K562 (cell line): ENCODE measurements around the gene SLC48A1. TPM values are rescaled to one million over a fixed set of nuclear protein-coding genes. Genes with fewer than 3 reads are reported as not detected.

Experiments used
- CBFA2T2 ChIP-seq: fragments of 450-650 bp; conservative IDR thresholded peaks from 2 replicates; pipeline ENCODE4 v1.6.1; 2017; ENCODE audit warnings: mild to moderate bottlenecking
- CHD4 ChIP-seq: fragments of 200-600 bp; sonication (generic); IDR thresholded peaks from 3 replicates; pipeline ENCODE4 v1.6.1; 2012; ENCODE audit warnings: low read depth, mild to moderate bottlenecking, mixed read lengths, low read length, inconsistent platforms; ENCODE audit not compliant: insufficient read depth, insufficient replicate concordance, poor library complexity, severe bottlenecking
- E2F8 ChIP-seq: fragments of 450-650 bp; IDR thresholded peaks from 2 replicates; pipeline ENCODE4 v1.7.1; 2018; ENCODE audit warnings: mild to moderate bottlenecking, low read depth; ENCODE audit not compliant: partially characterized antibody
- ETS2 ChIP-seq: IDR thresholded peaks from 2 replicates; pipeline ENCODE4 v1.6.1; 2016; ENCODE audit warnings: borderline replicate concordance, missing genetic modification characterization, mild to moderate bottlenecking, moderate library complexity, missing compliant biosample characterization; ENCODE audit not compliant: poor library complexity, severe bottlenecking
- EZH2 ChIP-seq: IDR thresholded peaks from 2 replicates; pipeline ENCODE4 v1.6.1; 2012; ENCODE audit warnings: low read depth, mild to moderate bottlenecking, inconsistent platforms, low read length, borderline replicate concordance
- GTF2F1 ChIP-seq: IDR thresholded peaks from 2 replicates; pipeline ENCODE4 v1.6.1; 2011; ENCODE audit warnings: low read depth, low read length, improper control_type of control experiment
- HDAC6 ChIP-seq: IDR thresholded peaks from 2 replicates; pipeline ENCODE4 v1.6.1; 2012; ENCODE audit warnings: low read depth, mild to moderate bottlenecking, control low read depth, inconsistent platforms, low read length, moderate library complexity
- HMGN3 ChIP-seq: IDR thresholded peaks from 2 replicates; pipeline ENCODE4 v1.6.1; 2011; ENCODE audit warnings: borderline replicate concordance, low read depth, mild to moderate bottlenecking, mixed read lengths, low read length; ENCODE audit not compliant: insufficient read length; ENCODE audit errors: extremely low read depth
- KDM2B ChIP-seq: fragments of 250-450 bp; sonication (Bioruptor Pico); IDR thresholded peaks from 2 replicates; pipeline ENCODE4 v1.8.0; 2021; ENCODE audit warnings: mild to moderate bottlenecking, moderate library complexity
- KDM4B ChIP-seq, 2 experiments: fragments of 450-650 bp in 1 of 2; sonication (generic) in 1 of 2; IDR thresholded peaks; 2 replicates each; pipeline ENCODE4 v1.6.1; 2016 to 2017; ENCODE audit warnings: borderline replicate concordance in 2 of 2, antibody characterized with exemption in 1 of 2, low read depth in 1 of 2, mild to moderate bottlenecking in 1 of 2
- L3MBTL2 ChIP-seq: fragments of 450-650 bp; IDR thresholded peaks from 2 replicates; pipeline ENCODE4 v1.6.1; 2016; ENCODE audit warnings: mild to moderate bottlenecking, moderate library complexity
- MEF2D ChIP-seq: conservative IDR thresholded peaks from 2 replicates; pipeline ENCODE4 v1.6.1; 2016; ENCODE audit warnings: low read depth, missing genetic modification characterization, missing compliant biosample characterization
- RBM15 ChIP-seq: fragments of 200-400 bp; formaldehyde crosslinking; IDR thresholded peaks from 2 replicates; pipeline ENCODE4 v1.6.1; 2018; ENCODE audit warnings: mild to moderate bottlenecking, low read length, moderate library complexity; ENCODE audit not compliant: insufficient read depth
- SRSF1 ChIP-seq: fragments of 200-400 bp; formaldehyde crosslinking; IDR thresholded peaks from 2 replicates; pipeline ENCODE4 v1.6.1; 2017; ENCODE audit warnings: mild to moderate bottlenecking, low read depth, low read length, moderate library complexity
- XRCC3 ChIP-seq: fragments of 450-650 bp; IDR thresholded peaks from 2 replicates; pipeline ENCODE4 v1.6.1; 2017; ENCODE audit warnings: mild to moderate bottlenecking, moderate library complexity
- ZBED1 ChIP-seq: IDR thresholded peaks from 2 replicates; pipeline ENCODE4 v1.6.1; 2014
- ZC3H11A ChIP-seq: IDR thresholded peaks from 2 replicates; pipeline ENCODE4 v1.6.1; 2012; ENCODE audit warnings: low read depth, low read length, improper control_type of control experiment
- ZFP36 ChIP-seq: fragments of 150-350 bp; IDR thresholded peaks from 2 replicates; pipeline ENCODE4 v1.6.1; 2018; ENCODE audit warnings: low read length, low read depth; ENCODE audit not compliant: partially characterized antibody
- ZNF133 ChIP-seq: fragments of 250-450 bp; sonication (Bioruptor Pico); IDR thresholded peaks from 2 replicates; pipeline ENCODE4 v1.4.0; 2020; ENCODE audit warnings: mild to moderate bottlenecking
- ZNF3 ChIP-seq: fragments of 250-450 bp; sonication (Bioruptor Pico); IDR thresholded peaks from 2 replicates; pipeline ENCODE4 v1.5.0; 2021; ENCODE audit warnings: mild to moderate bottlenecking, moderate library complexity
- ZNF311 ChIP-seq: fragments of 250-450 bp; sonication (Bioruptor Pico); IDR thresholded peaks from 2 replicates; pipeline ENCODE4 v1.4.0; 2020; ENCODE audit warnings: mild to moderate bottlenecking, moderate library complexity
- ZNF561 ChIP-seq: fragments of 450-650 bp; formaldehyde crosslinking; conservative IDR thresholded peaks from 2 replicates; pipeline ENCODE4 v1.4.0; 2020; ENCODE audit warnings: mild to moderate bottlenecking, moderate library complexity
- ZNF764 ChIP-seq: fragments of 250-450 bp; sonication (Bioruptor Pico); IDR thresholded peaks from 2 replicates; pipeline ENCODE4 v1.4.0; 2020; ENCODE audit warnings: low read depth, mild to moderate bottlenecking, moderate library complexity
- polyA plus RNA-seq, 8 experiments: library from polyadenylated mRNA; depleted of rRNA in 4 of 8; stranded (reverse) in 5 of 8; unstranded in 3 of 8; fragments of >200 nt; fragmentation: Nextera tagmentation in 2 of 8; fragmentation: Illumina TruSeq in 1 of 8; extraction: Ambion mirVana in 2 of 8; extraction: Trizol in 1 of 8; gene quantifications; 2 replicates each; pipeline versions ENCODE4 v1.2.1 to v1.2.3, GENCODE V29; 2011 to 2014; ENCODE audit warnings: inconsistent platforms in 1 of 8, missing spikeins in 1 of 8
- total RNA-seq, 7 experiments: library from RNA; depleted of rRNA in 6 of 7; stranded (reverse); fragments of >200 nt in 6 of 7; fragmentation: Illumina TruSeq in 2 of 7; extraction: Trizol in 2 of 7; gene quantifications; 2 replicates each; pipeline versions ENCODE4 v1.2.1 to v1.2.3, GENCODE V29; 2011 to 2021; ENCODE audit warnings: low replicate concordance in 1 of 7
- TF ChIP-seq, protein P1 (sequence below): sonication (generic); formaldehyde crosslinking; IDR thresholded peaks from 2 replicates; pipeline ENCODE4 v1.8.1; 2022; ENCODE audit warnings: missing genetic modification reagents
- TF ChIP-seq, protein P2 (sequence below): fragments of 250-450 bp; sonication (Bioruptor Pico); IDR thresholded peaks from 2 replicates; pipeline ENCODE4 v1.5.0; 2021

Gene SLC48A1
- total and polyA plus RNA-seq, 9 of the 15 experiments (the other 6 are each of a cell fraction or from before 2014, with no cell fraction given) = 10.7 to 37.5 (median 18.7) TPM

DNA sequence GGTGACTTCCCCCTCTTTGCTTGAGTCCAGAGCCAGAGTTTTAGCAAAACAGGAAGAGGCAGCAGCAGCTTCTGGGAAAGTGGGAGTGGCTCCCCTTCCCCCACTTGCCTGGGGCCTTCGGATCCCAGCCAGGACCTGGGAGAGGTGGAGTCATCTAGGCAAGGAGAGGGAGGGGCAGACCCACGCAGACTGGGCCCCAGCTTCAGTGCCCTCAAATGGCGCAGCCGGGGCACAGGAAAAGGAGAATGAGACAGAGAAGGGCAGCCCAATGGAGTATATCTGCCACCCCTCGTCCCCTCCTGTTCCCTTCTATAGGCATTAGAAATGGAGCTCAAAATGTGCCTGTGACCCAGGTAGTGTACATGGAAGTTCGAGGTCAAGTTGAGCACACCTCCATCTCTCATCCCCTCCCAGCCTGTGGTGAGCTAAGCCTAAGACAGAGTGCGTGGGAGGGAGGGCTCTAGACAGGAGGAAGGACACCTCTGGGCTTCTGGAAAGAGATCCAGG is 56.0 kb downstream of the SLC48A1 start (continued):
- TF ChIP-seq EZH2 (no peak), ZFP36 (no peak), ZC3H11A (no peak), XRCC3 (no peak), ZNF561 (CRISPR knock-in tag) (no peak), ZNF3 (CRISPR knock-in tag) (no peak), ZNF133 (no peak), CBFA2T2 (no peak), KDM4B (IDR thresholded peaks at IDR 0.05; ENCODE audit: borderline replicate concordance in 2 of 2, low read depth in 1 of 2) (peak in 1 of 2 experiments; percentile 78; a peak in 1 of 4 replicates), L3MBTL2 (peak; percentile 66; the same call in 1 of the 2 replicates), KDM2B (CRISPR knock-in tag) (no peak), HDAC6 (no peak), E2F8 (no peak), HMGN3 (no peak), RBM15 (no peak), MEF2D (tag) (no peak), ZNF764 (CRISPR knock-in tag) (no peak), SRSF1 (no peak), CHD4 (no peak), ETS2 (tag) (no peak), ZBED1 (no peak), GTF2F1 (no peak), ZNF311 (no peak)
- TF ChIP-seq, protein P1, sequence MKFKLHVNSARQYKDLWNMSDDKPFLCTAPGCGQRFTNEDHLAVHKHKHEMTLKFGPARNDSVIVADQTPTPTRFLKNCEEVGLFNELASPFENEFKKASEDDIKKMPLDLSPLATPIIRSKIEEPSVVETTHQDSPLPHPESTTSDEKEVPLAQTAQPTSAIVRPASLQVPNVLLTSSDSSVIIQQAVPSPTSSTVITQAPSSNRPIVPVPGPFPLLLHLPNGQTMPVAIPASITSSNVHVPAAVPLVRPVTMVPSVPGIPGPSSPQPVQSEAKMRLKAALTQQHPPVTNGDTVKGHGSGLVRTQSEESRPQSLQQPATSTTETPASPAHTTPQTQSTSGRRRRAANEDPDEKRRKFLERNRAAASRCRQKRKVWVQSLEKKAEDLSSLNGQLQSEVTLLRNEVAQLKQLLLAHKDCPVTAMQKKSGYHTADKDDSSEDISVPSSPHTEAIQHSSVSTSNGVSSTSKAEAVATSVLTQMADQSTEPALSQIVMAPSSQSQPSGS = no peak
- TF ChIP-seq, protein P2, sequence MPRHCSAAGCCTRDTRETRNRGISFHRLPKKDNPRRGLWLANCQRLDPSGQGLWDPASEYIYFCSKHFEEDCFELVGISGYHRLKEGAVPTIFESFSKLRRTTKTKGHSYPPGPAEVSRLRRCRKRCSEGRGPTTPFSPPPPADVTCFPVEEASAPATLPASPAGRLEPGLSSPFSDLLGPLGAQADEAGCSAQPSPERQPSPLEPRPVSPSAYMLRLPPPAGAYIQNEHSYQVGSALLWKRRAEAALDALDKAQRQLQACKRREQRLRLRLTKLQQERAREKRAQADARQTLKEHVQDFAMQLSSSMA (CRISPR knock-in tag) = no peak
